Measurements from ENCODE around the gene ACYP2. TPM values are rescaled to one million over a fixed set of nuclear protein-coding genes. Genes with fewer than 3 reads are reported as not detected.

The ACYP2 gene
- total RNA-seq, 1 donor, result 10.7 TPM

- Histone ChIP-seq H3K9me3 (ENCODE audit: low read depth, low read length) (no peaks in the 10 kb centered on the region), H3K27me3 (ENCODE audit: insufficient read depth, low read length) (peaks cover 4% of the 10 kb centered on the region), H3K4me3 (ENCODE audit: low read length) (no peak overlapping the region), H3K4me1 (ENCODE audit: insufficient read depth, low read length) (no peaks in the 10 kb centered on the region)
These were observed 235.0 kb downstream of the ACYP2 start for GRCh38 chr2:54350426-54350825.

GRCh38 chr2:54353216-54353615 is 237.8 kb downstream of the ACYP2 start:
- H3K27me3 ChIP-seq (ENCODE audit: insufficient read depth, low read length), result peaks cover 4% of the 10 kb centered on the region
- H3K4me1 ChIP-seq (ENCODE audit: insufficient read depth, low read length), result no peaks in the 10 kb centered on the region
- no peak overlapping the region for H3K4me3 ChIP-seq (ENCODE audit: low read length)
- no peaks in the 10 kb centered on the region for H3K9me3 ChIP-seq (ENCODE audit: low read depth, low read length)

Other genes starting within 250 kb of the ACYP2 start
- 141 TPM for gene PSME4, start 144.6 kb upstream of the ACYP2 start, total RNA-seq
- not detected for gene TSPYL6, start 140.6 kb downstream of the ACYP2 start, total RNA-seq

Measured in mononuclear cell (primary cell).